ENCODE results near the gene NECTIN1.

Gene NECTIN1

GRCh38 chr11:119754199-119754598, 25.2 kb upstream of the NECTIN1 start:
- no peak overlapping the region for H3K27ac ChIP-seq
- TF ChIP-seq, protein P1, sequence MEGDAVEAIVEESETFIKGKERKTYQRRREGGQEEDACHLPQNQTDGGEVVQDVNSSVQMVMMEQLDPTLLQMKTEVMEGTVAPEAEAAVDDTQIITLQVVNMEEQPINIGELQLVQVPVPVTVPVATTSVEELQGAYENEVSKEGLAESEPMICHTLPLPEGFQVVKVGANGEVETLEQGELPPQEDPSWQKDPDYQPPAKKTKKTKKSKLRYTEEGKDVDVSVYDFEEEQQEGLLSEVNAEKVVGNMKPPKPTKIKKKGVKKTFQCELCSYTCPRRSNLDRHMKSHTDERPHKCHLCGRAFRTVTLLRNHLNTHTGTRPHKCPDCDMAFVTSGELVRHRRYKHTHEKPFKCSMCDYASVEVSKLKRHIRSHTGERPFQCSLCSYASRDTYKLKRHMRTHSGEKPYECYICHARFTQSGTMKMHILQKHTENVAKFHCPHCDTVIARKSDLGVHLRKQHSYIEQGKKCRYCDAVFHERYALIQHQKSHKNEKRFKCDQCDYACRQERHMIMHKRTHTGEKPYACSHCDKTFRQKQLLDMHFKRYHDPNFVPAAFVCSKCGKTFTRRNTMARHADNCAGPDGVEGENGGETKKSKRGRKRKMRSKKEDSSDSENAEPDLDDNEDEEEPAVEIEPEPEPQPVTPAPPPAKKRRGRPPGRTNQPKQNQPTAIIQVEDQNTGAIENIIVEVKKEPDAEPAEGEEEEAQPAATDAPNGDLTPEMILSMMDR (conservative IDR thresholded peaks at IDR 0.05) = no peak

DNA sequence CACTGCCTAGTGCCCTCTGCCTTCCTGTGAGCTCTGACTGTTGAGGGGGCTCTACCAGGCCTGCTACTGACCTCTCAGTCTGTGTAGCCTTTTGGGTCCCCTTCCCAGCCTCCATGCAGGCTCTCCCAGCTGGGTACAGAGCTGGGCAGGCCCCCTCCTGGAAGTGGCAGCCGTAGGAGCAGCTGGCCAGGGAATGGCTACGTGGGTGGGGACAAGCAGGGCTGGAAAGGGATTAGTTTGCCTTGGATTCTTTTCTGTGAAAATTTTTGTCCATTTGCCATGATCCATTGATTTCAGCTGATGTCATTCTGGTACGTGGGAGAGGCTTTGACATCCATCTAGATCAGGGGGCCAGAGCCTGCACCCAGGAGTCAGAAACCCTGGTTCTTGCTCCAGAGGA, 23.9 kb upstream of the NECTIN1 start:
- TF ChIP-seq, protein P1 (conservative IDR thresholded peaks at IDR 0.05) = no peak
- no peak overlapping the region for H3K27ac ChIP-seq

DNA sequence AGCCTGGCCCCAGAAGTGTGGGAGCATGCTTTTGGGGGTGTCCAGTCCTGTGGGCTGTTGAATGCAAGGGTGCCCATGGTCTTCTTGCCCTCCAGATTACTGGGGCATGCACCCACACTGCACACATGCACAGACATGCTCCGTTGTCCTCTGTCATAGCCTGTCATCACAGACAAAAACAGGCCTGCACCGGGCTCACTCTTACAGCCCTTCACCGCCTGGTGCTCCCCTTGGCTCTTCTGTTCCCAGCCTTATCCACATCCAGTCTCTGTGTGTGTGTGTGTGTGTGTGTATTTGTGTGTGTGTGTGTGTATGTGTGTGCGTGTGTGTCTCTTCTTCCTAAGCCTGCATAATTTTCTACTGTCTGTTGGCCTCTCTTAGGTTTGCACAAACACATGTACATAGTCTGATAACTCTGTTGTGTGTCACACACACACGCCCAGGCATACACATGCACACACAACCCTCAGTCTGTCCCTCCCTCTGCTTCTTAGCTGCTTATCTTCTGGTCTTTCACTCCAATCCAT, 23.4 kb upstream of the NECTIN1 start:
- H3K27ac ChIP-seq = no peak overlapping the region
- TF ChIP-seq, protein P1 (conservative IDR thresholded peaks at IDR 0.05) = no peak

GRCh38 chr11:119750056-119750455, 21.1 kb upstream of the NECTIN1 start:
- TF ChIP-seq, protein P1 (conservative IDR thresholded peaks at IDR 0.05) = no peak
- no peak overlapping the region for H3K27ac ChIP-seq

DNA sequence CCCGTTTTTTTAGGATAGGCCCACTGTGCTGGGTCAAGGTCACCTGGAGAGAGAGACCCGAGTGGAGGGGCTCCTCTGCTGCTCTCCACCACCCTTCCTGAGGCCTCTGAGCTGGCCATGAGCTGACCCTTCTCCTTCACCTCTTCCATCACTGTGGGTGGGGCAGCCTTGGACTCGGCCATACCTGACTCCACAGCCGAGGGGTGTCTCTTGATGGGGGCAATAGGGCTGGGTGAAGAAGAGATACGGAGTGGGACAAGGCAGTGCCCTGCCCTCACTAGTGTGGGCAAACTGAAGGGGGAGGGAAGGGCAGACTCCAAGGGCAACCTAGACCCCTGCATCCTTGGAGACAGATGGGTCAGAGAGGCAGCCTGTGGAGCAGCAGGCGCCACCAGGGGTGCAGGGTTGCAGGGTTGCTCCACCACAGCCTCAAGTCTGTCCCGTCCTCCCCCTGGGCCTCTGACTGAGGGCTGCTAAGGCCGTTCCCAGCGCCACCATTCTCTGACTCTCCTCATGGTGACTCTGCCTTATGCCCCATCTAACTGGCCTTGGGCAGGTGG, 20.1 kb upstream of the NECTIN1 start:
- H3K27ac ChIP-seq = no peak overlapping the region
- TF ChIP-seq, protein P1 (conservative IDR thresholded peaks at IDR 0.05) = no peak

- TF ChIP-seq, protein P1 (conservative IDR thresholded peaks at IDR 0.05) = no peak
- no peak overlapping the region for H3K27ac ChIP-seq
Measured at GRCh38 chr11:119747868-119748660, 19.1 kb upstream of the NECTIN1 start.

GRCh38 chr11:119745776-119746535, 17.0 kb upstream of the NECTIN1 start:
- TF ChIP-seq, protein P1 (conservative IDR thresholded peaks at IDR 0.05) = no peak
- no peak overlapping the region for H3K27ac ChIP-seq
